GM12878 (cell line): ENCODE results near the gene ENSA.

Experiments
- EZH2 ChIP-seq: IDR thresholded peaks from 2 replicates; pipeline ENCODE4 v1.6.1; 2012; ENCODE audit warnings: low read depth, mild to moderate bottlenecking, control low read depth, inconsistent platforms, low read length, borderline replicate concordance; ENCODE audit not compliant: control insufficient read depth
- SMAD5 ChIP-seq: IDR thresholded peaks from 2 replicates; pipeline ENCODE4 v1.6.1; 2016; ENCODE audit warnings: antibody characterized with exemption, low read depth
- TAF1 ChIP-seq: IDR thresholded peaks from 2 replicates; pipeline ENCODE4 v1.6.1; 2011; ENCODE audit warnings: mild to moderate bottlenecking, low read depth, low read length, borderline replicate concordance

GRCh38 chr1:150650193-150650592, 20.8 kb upstream of the ENSA start:
- TF ChIP-seq TAF1 (no peak), SMAD5 (no peak), EZH2 (no peak)
